ENCODE measurements around the gene SSH3.

Gene SSH3

GRCh38 chr11:67301951-67302516 is 1.3 kb upstream of the SSH3 start:
- peaks cover 47 to 49% of the 10 kb centered on the region in 2 experiments for H3K4me1 ChIP-seq (ENCODE audit: control insufficient read depth in 1 of 2, insufficient read depth in 1 of 2, low read depth in 1 of 2, low read length in 1 of 2)
- H3K27ac ChIP-seq = peak overlapping the region; percentile 96
- no peak for TF ChIP-seq CTCF (IDR thresholded peaks at IDR 0.05)

GRCh38 chr11:67302571-67303131 is 679 bp upstream of the SSH3 start:
- Histone ChIP-seq H3K9me3 (no peaks in the 10 kb centered on the region), H3K4me1 (ENCODE audit: control insufficient read depth in 1 of 2, insufficient read depth in 1 of 2, low read depth in 1 of 2, low read length in 1 of 2) (peaks cover 47 to 49% of the 10 kb centered on the region in 2 experiments), H3K4me3 (ENCODE audit: low read depth in 1 of 2, low read length in 1 of 2) (peak overlapping the region; percentile 75 to 83), H3K27ac (peak overlapping the region; percentile 96), H3K27me3 (no peaks in the 10 kb centered on the region), H3K36me3 (peaks cover 63% of the 10 kb centered on the region)
- TF ChIP-seq CTCF (IDR thresholded peaks at IDR 0.05) = peak; percentile 10

More at GRCh38 chr11:67301951-67302516, 1.3 kb upstream of the SSH3 start:
- H3K27me3 ChIP-seq = no peaks in the 10 kb centered on the region
- peak overlapping the region; percentile 75 to 83 for H3K4me3 ChIP-seq (ENCODE audit: low read depth in 1 of 2, low read length in 1 of 2)
- H3K9me3 ChIP-seq = no peaks in the 10 kb centered on the region
- peaks cover 63% of the 10 kb centered on the region for H3K36me3 ChIP-seq

- Histone ChIP-seq H3K27me3 (no peaks in the 10 kb centered on the region), H3K4me1 (ENCODE audit: control insufficient read depth in 1 of 2, insufficient read depth in 1 of 2, low read depth in 1 of 2, low read length in 1 of 2) (peaks cover 47 to 49% of the 10 kb centered on the region in 2 experiments), H3K36me3 (peaks cover 65% of the 10 kb centered on the region), H3K4me3 (ENCODE audit: low read depth in 1 of 2, low read length in 1 of 2) (peak overlapping the region; percentile 75 to 83), H3K27ac (peak overlapping the region; percentile 96), H3K9me3 (no peaks in the 10 kb centered on the region)
- no peak for TF ChIP-seq CTCF (IDR thresholded peaks at IDR 0.05)
Measured at GRCh38 chr11:67303835-67304411, 593 bp downstream of the SSH3 start.

- H3K36me3 ChIP-seq = peaks cover 65% of the 10 kb centered on the region
- peak overlapping the region; percentile 96 for H3K27ac ChIP-seq
- H3K4me3 ChIP-seq (ENCODE audit: low read depth in 1 of 2, low read length in 1 of 2) = peak overlapping the region; percentile 75 to 83
- TF ChIP-seq CTCF (IDR thresholded peaks at IDR 0.05) = no peak
- H3K27me3 ChIP-seq = no peaks in the 10 kb centered on the region
- H3K9me3 ChIP-seq = no peaks in the 10 kb centered on the region
- H3K4me1 ChIP-seq (ENCODE audit: control insufficient read depth in 1 of 2, insufficient read depth in 1 of 2, low read depth in 1 of 2, low read length in 1 of 2) = peaks cover 47 to 49% of the 10 kb centered on the region in 2 experiments
Measured at GRCh38 chr11:67304511-67305113, 1.3 kb downstream of the SSH3 start.

- H3K27me3 ChIP-seq = no peaks in the 10 kb centered on the region
- H3K4me1 ChIP-seq (ENCODE audit: control insufficient read depth in 1 of 2, insufficient read depth in 1 of 2, low read depth in 1 of 2, low read length in 1 of 2) = peaks cover 43 to 46% of the 10 kb centered on the region in 2 experiments
- peaks cover 65% of the 10 kb centered on the region for H3K36me3 ChIP-seq
- H3K27ac ChIP-seq = peak overlapping the region; percentile 23
- H3K4me3 ChIP-seq (ENCODE audit: low read depth in 1 of 2, low read length in 1 of 2) = no peak overlapping the region
- no peak for TF ChIP-seq CTCF (IDR thresholded peaks at IDR 0.05)
- H3K9me3 ChIP-seq = no peaks in the 10 kb centered on the region
Measured at GRCh38 chr11:67306769-67307544, 3.6 kb downstream of the SSH3 start.

Measured in neutrophil (primary cell).